Lung (tissue), 12 donors: ENCODE results near the gene SPAG4. TPM values are rescaled to one million over a fixed set of nuclear protein-coding genes. Genes with fewer than 3 reads are reported as not detected.

Source experiments
- ATAC-seq: fragments of 200-7000 bp; cut with Tn5 transposase; one replicate; pipeline ENCODE4 v1.9.1; 2020; ENCODE audit warnings: moderate number of reproducible peaks; ENCODE audit not compliant: insufficient read depth, low FRiP score
- DNase-seq, 3 donors: peaks; one replicate each; pipeline ENCODE4 v3.0.0-alpha.2; 2013 to 2017
- H3K27ac ChIP-seq, 2 donors: one replicate each; pipeline ENCODE4 v1.5.1; 2013; ENCODE audit warnings: mild to moderate bottlenecking in 2 of 2, moderate library complexity in 2 of 2, control low read depth in 1 of 2, inconsistent platforms in 1 of 2, low read depth in 1 of 2, low read length in 1 of 2
- H3K27me3 ChIP-seq, 3 donors: one replicate each; pipeline ENCODE4 v1.5.1; 2013; ENCODE audit warnings: low read length in 2 of 3; ENCODE audit not compliant: control insufficient read depth in 3 of 3, insufficient read depth in 3 of 3
- H3K36me3 ChIP-seq, 4 donors: one replicate each; pipeline ENCODE4 v1.5.1; 2013; ENCODE audit warnings: low read length in 4 of 4, mild to moderate bottlenecking in 1 of 4, moderate library complexity in 1 of 4; ENCODE audit not compliant: control insufficient read depth in 4 of 4, insufficient read depth in 4 of 4
- H3K4me1 ChIP-seq, 5 donors: one replicate each; pipeline ENCODE4 v1.5.1; 2013; ENCODE audit warnings: low read length in 5 of 5, mild to moderate bottlenecking in 2 of 5, moderate library complexity in 1 of 5; ENCODE audit not compliant: control insufficient read depth in 5 of 5, insufficient read depth in 5 of 5
- H3K4me3 ChIP-seq: one replicate; pipeline ENCODE4 v1.5.1; 2013; ENCODE audit warnings: mild to moderate bottlenecking, control low read depth, moderate library complexity
- H3K9ac ChIP-seq, 2 donors: one replicate each; pipeline ENCODE4 v1.5.1; 2013; ENCODE audit warnings: low read length in 2 of 2, control low read depth in 1 of 2; ENCODE audit not compliant: insufficient read depth in 1 of 2
- H3K9me3 ChIP-seq, 4 donors: one replicate each; pipeline ENCODE4 v1.5.1; 2013; ENCODE audit warnings: low read length in 3 of 4, mild to moderate bottlenecking in 1 of 4, moderate library complexity in 1 of 4; ENCODE audit not compliant: control insufficient read depth in 4 of 4, insufficient read depth in 3 of 4
- WGBS, 2 donors: extraction: QIAGEN DNeasy Blood & Tissue Kit; methylation state at CpG; one replicate each; pipeline ENCODE4 v1.1.7; 2013; 5-methylcytosine and 5-hydroxymethylcytosine counted together
- polyA plus RNA-seq, 2 donors: library from polyadenylated mRNA; stranded (reverse); fragments of 200-250 nt; gene quantifications; one replicate each; pipeline ENCODE4 v1.2.1, GENCODE V29; 2013
- total RNA-seq, 2 donors: library from RNA; depleted of rRNA in 1 of 2; stranded (reverse); fragments of >200 nt in 1 of 2; gene quantifications; one replicate each; pipeline ENCODE4 v1.2.1, GENCODE V29; 2014 to 2021
- TF ChIP-seq, protein P1 (sequence below): IDR thresholded peaks from 2 replicates; pipeline ENCODE4 v1.5.1; 2012; ENCODE audit warnings: mild to moderate bottlenecking; ENCODE audit errors: control extremely low read depth, extremely low read depth
- donor health status: control.
- donor health status: control.
- donor health status: Bipolar disorder and iron deficiency.
- donor health status: healthy.
- donor health status: DM: yes; HTN: yes; CAD: no.

SPAG4 gene
- total and polyA plus RNA-seq, 4 donors, result 1.9 to 5.7 (median 3.7) TPM

DNA sequence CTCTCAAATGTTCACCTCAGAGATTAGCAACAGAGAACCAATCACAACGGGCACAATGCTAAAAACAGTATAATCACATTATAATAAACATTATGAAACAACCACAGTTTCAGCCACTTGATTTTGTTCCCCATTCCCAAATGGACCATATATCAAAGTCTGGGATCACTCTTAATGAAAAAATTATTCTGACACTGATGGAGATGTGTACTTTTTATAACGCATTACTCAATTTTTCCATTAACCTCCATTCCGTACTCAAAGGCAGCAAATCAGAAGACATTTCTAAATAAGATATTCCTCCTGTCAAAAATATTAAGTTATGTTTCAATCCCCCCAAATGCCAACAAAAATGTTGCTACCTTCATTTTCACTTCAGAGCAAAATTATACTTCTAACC is 46.3 kb downstream of the SPAG4 start:
- Histone ChIP-seq H3K4me3 (no peak overlapping the region), H3K9ac (peak overlapping the region in 1 of 2 donors; percentile 40), H3K36me3 (no peaks in the 10 kb centered on the region), H3K27me3 (no peaks in the 10 kb centered on the region), H3K9me3 (no peaks in the 10 kb centered on the region), H3K4me1 (peaks cover 6 to 32% (median 13%) of the 10 kb centered on the region in 5 donors), H3K27ac (no peak overlapping the region)
- ATAC-seq (no peak), DNase-seq (no peak)
- TF ChIP-seq, protein P1, sequence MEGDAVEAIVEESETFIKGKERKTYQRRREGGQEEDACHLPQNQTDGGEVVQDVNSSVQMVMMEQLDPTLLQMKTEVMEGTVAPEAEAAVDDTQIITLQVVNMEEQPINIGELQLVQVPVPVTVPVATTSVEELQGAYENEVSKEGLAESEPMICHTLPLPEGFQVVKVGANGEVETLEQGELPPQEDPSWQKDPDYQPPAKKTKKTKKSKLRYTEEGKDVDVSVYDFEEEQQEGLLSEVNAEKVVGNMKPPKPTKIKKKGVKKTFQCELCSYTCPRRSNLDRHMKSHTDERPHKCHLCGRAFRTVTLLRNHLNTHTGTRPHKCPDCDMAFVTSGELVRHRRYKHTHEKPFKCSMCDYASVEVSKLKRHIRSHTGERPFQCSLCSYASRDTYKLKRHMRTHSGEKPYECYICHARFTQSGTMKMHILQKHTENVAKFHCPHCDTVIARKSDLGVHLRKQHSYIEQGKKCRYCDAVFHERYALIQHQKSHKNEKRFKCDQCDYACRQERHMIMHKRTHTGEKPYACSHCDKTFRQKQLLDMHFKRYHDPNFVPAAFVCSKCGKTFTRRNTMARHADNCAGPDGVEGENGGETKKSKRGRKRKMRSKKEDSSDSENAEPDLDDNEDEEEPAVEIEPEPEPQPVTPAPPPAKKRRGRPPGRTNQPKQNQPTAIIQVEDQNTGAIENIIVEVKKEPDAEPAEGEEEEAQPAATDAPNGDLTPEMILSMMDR, result no peak
- WGBS, 2 donors, result 28 to 47% methylated on average over 3 of the region's 3 CpGs

DNA sequence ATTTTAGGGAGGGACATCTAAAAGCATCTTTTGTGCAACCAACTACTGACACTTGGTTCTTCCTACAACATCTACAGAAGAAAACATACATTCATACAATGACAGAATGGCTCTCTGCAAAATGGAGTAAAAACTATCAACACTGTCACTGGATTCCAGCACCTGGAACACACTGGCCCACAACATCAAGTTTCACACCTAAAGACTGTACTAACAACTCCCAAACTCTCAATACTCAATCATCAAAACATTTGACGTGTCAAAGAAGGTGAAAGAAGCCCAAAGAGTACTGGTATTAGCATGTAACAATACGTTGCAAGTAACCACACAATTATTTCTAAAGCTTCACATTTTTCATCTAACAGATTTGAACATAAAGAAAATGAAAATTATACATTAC is 46.9 kb downstream of the SPAG4 start:
- Histone ChIP-seq H3K27me3 (no peaks in the 10 kb centered on the region), H3K27ac (no peak overlapping the region), H3K9ac (peak overlapping the region in 1 of 2 donors; percentile 84), H3K4me1 (peaks cover 5 to 26% (median 8%) of the 10 kb centered on the region in 5 donors), H3K36me3 (no peaks in the 10 kb centered on the region), H3K9me3 (no peaks in the 10 kb centered on the region), H3K4me3 (no peak overlapping the region)
- TF ChIP-seq, protein P1, result no peak
- DNase-seq, result no peak
- WGBS, 2 donors, result 20 to 25% methylated on average over 2 of the region's 2 CpGs
- no peak for ATAC-seq

DNA sequence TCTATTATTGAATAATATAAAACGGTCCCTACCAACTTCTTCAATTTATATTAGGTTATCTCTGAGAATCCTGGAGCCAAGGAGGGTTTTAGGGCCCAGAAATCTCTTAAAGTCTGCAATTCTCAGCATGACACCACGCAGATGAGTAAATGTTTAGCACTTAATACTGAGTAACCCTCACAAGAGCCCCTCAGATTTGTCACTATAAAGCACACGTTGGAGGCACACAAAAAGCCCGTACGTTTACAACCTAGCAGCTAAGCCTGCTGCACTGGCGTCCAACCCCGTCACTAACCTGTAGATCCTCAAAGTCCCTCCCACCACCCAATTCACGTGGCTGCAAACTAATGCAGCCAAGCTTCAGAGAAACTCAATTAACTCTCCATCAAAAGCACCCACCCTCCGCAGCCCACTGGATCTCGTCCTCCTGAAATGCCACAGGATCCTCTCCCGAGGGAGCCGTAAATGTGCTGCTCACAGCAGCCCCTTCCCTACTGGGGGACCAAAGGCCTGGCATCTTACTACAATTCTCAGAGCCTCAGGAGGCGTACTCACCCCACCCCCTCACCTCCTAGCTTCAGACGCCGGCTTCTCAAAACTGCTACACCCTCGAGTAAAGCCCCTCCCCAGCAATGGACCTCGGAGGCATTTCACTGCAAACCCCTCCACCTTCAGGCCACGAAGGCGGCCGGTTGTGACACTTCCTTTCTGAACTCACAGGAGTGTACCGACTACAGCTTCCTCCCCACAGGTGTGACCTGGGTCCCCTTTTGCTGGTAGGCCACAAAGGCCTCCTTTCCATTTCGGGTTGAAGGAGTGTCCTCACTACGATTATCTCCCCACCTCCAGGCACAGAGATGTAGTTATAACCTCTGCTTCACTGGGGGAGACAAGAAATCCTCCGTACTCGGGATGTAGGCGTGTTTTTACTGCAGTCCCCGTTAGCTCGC is 48.2 kb downstream of the SPAG4 start:
- ATAC-seq (peak; percentile 8), DNase-seq (peak; percentile 61 to 67 (median 61))
- TF ChIP-seq, protein P1, result no peak
- H3K4me1 ChIP-seq, result peaks cover 3 to 25% (median 8%) of the 10 kb centered on the region in 5 donors
- no peaks in the 10 kb centered on the region for H3K27me3 ChIP-seq
- H3K36me3 ChIP-seq, result no peaks in the 10 kb centered on the region
- H3K4me3 ChIP-seq, result peak overlapping the region; percentile 93
- WGBS, 2 donors, result 0% methylated on average over 28 of the region's 28 CpGs
- peak overlapping the region; percentile 94 to 99 for H3K27ac ChIP-seq
- H3K9me3 ChIP-seq, result no peaks in the 10 kb centered on the region
- H3K9ac ChIP-seq, result peak overlapping the region; percentile 84 to 100
